ACHN (cell line): Measurements from ENCODE around the gene SPNS2.

Experiments
- DNase-seq: peaks from one replicate; pipeline ENCODE4 v3.0.0-alpha.2; 2015
- in situ Hi-C: cut with HindIII; loops from 2 replicates; pipeline ENCODE4 v1.10.0; 2017; ENCODE audit warnings: low sequenced_read_pairs, low pct_ligation_motif_present, low pct_unique_long_range_greater_than_20kb

Gene SPNS2

GRCh38 chr17:4513113-4514032 lies 14.7 kb downstream of the SPNS2 start:
- no peak for DNase-seq
- in situ Hi-C loops = no loop called here

- in situ Hi-C loops = no loop called here
- DNase-seq = no peak
These were observed 15.5 kb downstream of the SPNS2 start for GRCh38 chr17:4514206-4514605.

GRCh38 chr17:4514779-4515178 lies 16.1 kb downstream of the SPNS2 start:
- DNase-seq = no peak
- in situ Hi-C loops = no loop called here

- DNase-seq = no peak
- in situ Hi-C loops = no loop called here
These were observed 16.8 kb downstream of the SPNS2 start for GRCh38 chr17:4515501-4515900.

- in situ Hi-C loops = no loop called here
- no peak for DNase-seq
These were observed 18.1 kb downstream of the SPNS2 start for GRCh38 chr17:4516735-4517134.

GRCh38 chr17:4518901-4519300 lies 20.2 kb downstream of the SPNS2 start:
- no peak for DNase-seq
- in situ Hi-C loops = no loop called here

- DNase-seq = no peak
- in situ Hi-C loops = no loop called here
These were observed 20.7 kb downstream of the SPNS2 start for GRCh38 chr17:4519361-4519788.

- no peak for DNase-seq
- in situ Hi-C loops = no loop called here
These were observed 21.6 kb downstream of the SPNS2 start for GRCh38 chr17:4520060-4520893.

GRCh38 chr17:4520894-4521600 lies 22.4 kb downstream of the SPNS2 start:
- in situ Hi-C loops = no loop called here
- DNase-seq = no peak

GRCh38 chr17:4522661-4523060 lies 24.0 kb downstream of the SPNS2 start:
- in situ Hi-C loops = no loop called here
- DNase-seq = no peak

GRCh38 chr17:4523946-4524345 lies 25.3 kb downstream of the SPNS2 start:
- DNase-seq = no peak
- in situ Hi-C loops = no loop called here

GRCh38 chr17:4525691-4526397 lies 27.2 kb downstream of the SPNS2 start:
- in situ Hi-C loops = no loop called here
- no peak for DNase-seq

GRCh38 chr17:4527134-4527533 lies 28.5 kb downstream of the SPNS2 start:
- no peak for DNase-seq
- in situ Hi-C loops = no loop called here

- DNase-seq = no peak
- in situ Hi-C loops = no loop called here
These were observed 29.0 kb downstream of the SPNS2 start for GRCh38 chr17:4527566-4528125.

- DNase-seq = no peak
- in situ Hi-C loops = no loop called here
These were observed 31.0 kb downstream of the SPNS2 start for GRCh38 chr17:4529533-4530152.

- in situ Hi-C loops = no loop called here
- DNase-seq = no peak
These were observed 32.4 kb downstream of the SPNS2 start for GRCh38 chr17:4530799-4531730.
